Measurements from ENCODE around the gene RBCK1. TPM values are rescaled to one million over a fixed set of nuclear protein-coding genes. Genes with fewer than 3 reads are reported as not detected.

Gene RBCK1
- 138 and 152 TPM in 2 replicates for total RNA-seq

DNA sequence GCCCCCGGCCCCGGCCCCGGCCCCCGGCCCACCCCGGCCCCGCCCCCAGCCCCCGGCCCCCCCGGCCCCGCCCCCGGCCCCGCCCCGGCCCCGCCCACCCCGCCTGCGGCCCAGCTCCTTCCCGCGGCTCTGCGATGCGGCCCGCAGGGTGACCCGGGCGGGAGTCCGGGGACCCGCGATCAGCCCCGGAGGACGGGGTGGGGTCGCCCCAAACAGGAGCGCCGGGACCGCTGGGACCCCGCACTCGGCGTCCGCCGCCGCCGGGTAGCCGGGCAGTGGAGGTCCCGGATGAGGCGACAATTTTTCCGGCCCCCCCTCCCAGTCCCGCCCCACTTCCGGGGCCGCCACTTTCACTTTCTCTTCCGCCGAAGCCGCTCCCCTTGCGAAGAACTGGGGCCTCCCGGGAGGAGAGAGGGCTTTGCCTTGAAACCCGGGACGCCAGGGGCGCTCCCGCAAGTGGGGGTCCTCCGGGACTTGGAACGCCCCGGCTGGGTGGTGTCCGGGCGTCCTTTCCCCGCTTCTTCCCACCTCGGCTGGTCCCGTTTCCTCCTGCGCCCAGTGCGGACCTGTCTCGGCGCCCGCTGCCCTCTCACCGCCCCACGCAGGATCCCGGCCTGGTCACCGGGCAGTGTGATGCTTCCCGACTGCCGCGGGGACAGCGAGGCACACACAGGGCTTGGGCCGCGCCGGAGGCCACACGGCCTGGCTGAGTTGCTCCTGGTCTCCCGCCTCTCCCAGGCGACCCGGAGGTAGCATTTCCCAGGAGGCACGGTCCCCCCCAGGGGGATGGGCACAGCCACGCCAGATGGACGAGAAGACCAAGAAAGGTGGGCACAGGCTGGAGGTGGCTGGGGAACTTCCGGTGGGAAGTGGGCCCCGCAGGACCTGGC lies at the start of gene RBCK1:
Gene RBCK1 (plus strand): TSS at position 347 of the 890 bp plus-strand sequence. CDS start 459 bp downstream, at position 806.

DNA sequence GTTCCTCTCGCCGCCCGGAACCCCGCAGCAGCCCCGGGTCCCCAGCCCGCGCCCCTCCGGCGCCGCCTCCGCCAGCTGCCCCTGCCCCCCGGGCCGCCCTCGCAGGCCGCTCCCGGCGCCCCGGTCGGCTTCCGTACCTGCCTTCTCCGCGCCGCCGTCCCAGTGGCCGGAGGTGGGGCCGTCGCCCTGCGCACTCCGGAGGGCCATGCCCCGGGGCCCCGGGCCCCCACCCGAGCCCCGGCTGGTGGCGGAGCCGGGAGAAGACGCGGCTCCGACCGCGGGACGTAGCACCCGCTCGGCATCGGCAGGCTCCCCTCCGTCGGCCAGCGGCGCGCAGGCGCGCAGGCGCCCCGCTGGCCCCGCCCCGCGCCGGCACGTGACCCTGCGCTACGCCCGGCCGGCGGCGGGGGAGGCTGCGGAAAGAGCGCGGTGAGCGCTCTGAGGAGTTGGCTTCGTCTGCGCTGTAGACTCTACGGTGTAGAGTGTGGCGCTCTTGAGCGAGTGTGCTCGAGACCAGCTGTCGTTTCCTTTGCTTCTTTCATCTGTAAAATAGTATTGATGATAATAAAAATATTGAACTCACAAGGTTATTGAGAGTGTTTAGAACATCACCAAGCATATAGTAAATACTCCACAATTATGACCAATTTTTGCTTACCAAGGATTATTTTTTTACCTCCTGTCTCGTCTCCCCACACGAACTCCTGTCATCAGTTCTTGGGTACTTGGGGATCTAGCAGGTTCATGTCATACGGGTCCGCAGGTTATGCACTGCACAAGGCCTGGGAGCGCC lies 54.3 kb downstream of the RBCK1 start, which contains the start of gene TBC1D20:
Gene TBC1D20 (minus strand): TSS at position 335 of the 793 bp plus-strand sequence. CDS start 128 bp downstream, at position 207.

Other genes starting within 250 kb of the RBCK1 start
- gene DEFB128, start 218.6 kb upstream of the RBCK1 start, total RNA-seq, result not detected in 2 replicates
- gene DEFB129, start 181.0 kb upstream of the RBCK1 start, total RNA-seq, result not detected in 2 replicates
- not detected in 2 replicates for gene DEFB132, start 150.6 kb upstream of the RBCK1 start, total RNA-seq
- gene C20orf96, start 117.5 kb upstream of the RBCK1 start, total RNA-seq, result 2.3 and 6.0 TPM in 2 replicates
- gene ZCCHC3, start 110.7 kb upstream of the RBCK1 start, total RNA-seq, result 11.4 and 17.1 TPM in 2 replicates
- 11.2 and 23.3 TPM in 2 replicates for gene SOX12, start 82.7 kb upstream of the RBCK1 start, total RNA-seq
- 106 and 114 TPM in 2 replicates for gene NRSN2, start 61.2 kb upstream of the RBCK1 start, total RNA-seq
- 133 and 137 TPM in 2 replicates for gene TRIB3, start 27.5 kb upstream of the RBCK1 start, total RNA-seq
- 25.1 and 27.0 TPM in 2 replicates for gene TBC1D20, start 54.2 kb downstream of the RBCK1 start, total RNA-seq
- gene CSNK2A1, start 135.5 kb downstream of the RBCK1 start, total RNA-seq, result 84.7 and 85.9 TPM in 2 replicates
- gene TCF15, start 202.0 kb downstream of the RBCK1 start, total RNA-seq, result not detected in 2 replicates
- gene SRXN1, start 244.9 kb downstream of the RBCK1 start, total RNA-seq, result 26.9 and 36.2 TPM in 2 replicates